Gastrocnemius medialis (tissue), 4 donors: Measurements from ENCODE around the gene EHD2. TPM values are rescaled to one million over a fixed set of nuclear protein-coding genes. Genes with fewer than 3 reads are reported as not detected.

ENCODE experiments used
- ATAC-seq, 2 donors: fragments of 150-250 bp; one replicate each; pipeline ENCODE4 v1.9.1; 2016
- DNase-seq, 2 donors: peaks; one replicate each; pipeline ENCODE4 v3.0.0-alpha.2; 2019
- H3K27ac ChIP-seq, 4 donors: fragments of 200-600 bp; sonication (generic); 1 replicate in 1 of 4; 2 replicates in 3 of 4; pipeline ENCODE4 v1.5.1; 2016 to 2018; ENCODE audit warnings: mild to moderate bottlenecking in 2 of 4, moderate library complexity in 1 of 4
- H3K27me3 ChIP-seq, 3 donors: fragments of 200-600 bp; sonication (generic) in 2 of 3; 1 replicate in 1 of 3; 2 replicates in 2 of 3; pipeline versions ENCODE4 v1.5.1 to v1.6.0; 2016 to 2019; ENCODE audit warnings: mild to moderate bottlenecking in 1 of 3, moderate library complexity in 1 of 3
- H3K36me3 ChIP-seq, 2 donors: fragments of 200-600 bp; sonication (generic) in 1 of 2; one replicate each; pipeline ENCODE4 v1.5.1; 2017 to 2018
- H3K4me1 ChIP-seq, 2 donors: fragments of 200-600 bp; sonication (generic) in 1 of 2; one replicate each; pipeline ENCODE4 v1.5.1; 2016 to 2017; ENCODE audit warnings: mild to moderate bottlenecking in 2 of 2
- H3K4me3 ChIP-seq, 4 donors: fragments of 200-600 bp; sonication (generic) in 3 of 4; 1 replicate in 1 of 4; 2 replicates in 3 of 4; pipeline ENCODE4 v1.5.1; 2016 to 2019; ENCODE audit warnings: mild to moderate bottlenecking in 2 of 4
- H3K9me3 ChIP-seq, 3 donors: fragments of 200-600 bp; sonication (generic) in 2 of 3; 1 replicate in 1 of 3; 2 replicates in 2 of 3; pipeline ENCODE4 v1.5.1; 2016 to 2019
- CTCF ChIP-seq, 5 experiments: fragments of 450-650 bp in 3 of 5; fragments of 200-600 bp in 2 of 5; sonication (generic) in 2 of 5; IDR thresholded peaks in 4 of 5; conservative IDR thresholded peaks in 1 of 5; 1 replicate in 4 of 5; 2 replicates in 1 of 5; pipeline ENCODE4 v1.5.1; 2016 to 2019; ENCODE audit warnings: antibody characterized with exemption in 5 of 5, mild to moderate bottlenecking in 3 of 5, moderate library complexity in 3 of 5
- POLR2A ChIP-seq, 2 donors: fragments of 450-650 bp; IDR thresholded peaks; one replicate each; pipeline ENCODE4 v1.6.1; 2017; ENCODE audit warnings: antibody characterized with exemption in 2 of 2, mild to moderate bottlenecking in 2 of 2, moderate library complexity in 2 of 2
- in situ Hi-C, 4 donors: fragments of 200-750 bp; cut with MboI; loops; one replicate each; pipeline versions ENCODE4 v1.15.0 to v1.8.0; 2017; ENCODE audit warnings: low sequenced_read_pairs in 4 of 4
- intact Hi-C: fragments of 100-400 bp; cut with DNase I; formaldehyde crosslinking; loops from one replicate; pipeline ENCODE4 v1.15.1; 2023; ENCODE audit warnings: low total_unique reads
- total RNA-seq, 4 donors: library from RNA; depleted of rRNA; stranded (reverse); fragments of >200 nt; gene quantifications; one replicate each; pipeline versions ENCODE4 v1.1.0 to v1.2.3, GENCODE V29; 2016

EHD2 gene
- total RNA-seq, 4 donors from 2014 or later: 10.9 to 46.6 (median 33.8) TPM

GRCh38 chr19:47695533-47696262 lies 17.5 kb upstream of the EHD2 start:
- in situ Hi-C loops: loop anchor here in 3 of 4 donors (5.0 to 10.0 kb wide), 4 partner anchors 91 to 181 kb away; partner anchors contain the start of genes BICRA (in 1 of the 3) and NAPA (in 1 of the 3)
- peak overlapping the region in 3 of 4 donors; percentile 44 to 51 (median 47) for H3K27ac ChIP-seq

GRCh38 chr19:47696635-47697034 lies 16.6 kb upstream of the EHD2 start:
- DNase-seq (no peak), ATAC-seq (no peak)
- H3K27me3 ChIP-seq: no peaks in the 10 kb centered on the region
- H3K4me3 ChIP-seq: no peak overlapping the region
- H3K27ac ChIP-seq: peak overlapping the region in 3 of 4 donors; percentile 44 to 78 (median 51)
- TF ChIP-seq CTCF (IDR thresholded peaks at IDR 0.05 in 4 of 5, conservative IDR thresholded peaks at IDR 0.05 in 1 of 5): no peak
- no peak for TF ChIP-seq POLR2A (IDR thresholded peaks at IDR 0.05)
- peaks cover 10 to 12% of the 10 kb centered on the region in 2 donors for H3K4me1 ChIP-seq
- H3K36me3 ChIP-seq: peaks cover 0 to 44% of the 10 kb centered on the region in 2 donors
- intact Hi-C loops: loop anchor here (5.0 to 10.0 kb wide), 3 partner anchors 199 to 422 kb away; partner anchors contain the start of genes DHX34 and INAFM1
- in situ Hi-C loops: loop anchor here in 3 of 4 donors (5.0 to 10.0 kb wide), 4 partner anchors 92 to 182 kb away; partner anchors contain the start of genes BICRA (in 1 of the 3) and NAPA (in 1 of the 3)
- H3K9me3 ChIP-seq: no peaks in the 10 kb centered on the region

More at GRCh38 chr19:47695533-47696262, 17.5 kb upstream of the EHD2 start:
- TF ChIP-seq POLR2A (IDR thresholded peaks at IDR 0.05) (no peak), CTCF (IDR thresholded peaks at IDR 0.05 in 4 of 5, conservative IDR thresholded peaks at IDR 0.05 in 1 of 5) (no peak)
- H3K9me3 ChIP-seq: no peaks in the 10 kb centered on the region
- no peak for DNase-seq
- H3K4me3 ChIP-seq: no peak overlapping the region
- no peaks in the 10 kb centered on the region for H3K27me3 ChIP-seq
- intact Hi-C loops: loop anchor here (5.0 to 10.0 kb wide), 3 partner anchors 198 to 421 kb away; partner anchors contain the start of genes DHX34 and INAFM1
- peaks cover 3 to 41% of the 10 kb centered on the region in 2 donors for H3K36me3 ChIP-seq
- no peak for ATAC-seq
- peaks cover 12 to 15% of the 10 kb centered on the region in 2 donors for H3K4me1 ChIP-seq

- in situ Hi-C loops: loop anchor here in 3 of 4 donors (5.0 to 10.0 kb wide), 4 partner anchors 93 to 183 kb away; partner anchors contain the start of genes BICRA (in 1 of the 3) and NAPA (in 1 of the 3)
- TF ChIP-seq POLR2A (IDR thresholded peaks at IDR 0.05) (no peak), CTCF (IDR thresholded peaks at IDR 0.05 in 4 of 5, conservative IDR thresholded peaks at IDR 0.05 in 1 of 5) (peak; percentile 96 to 98 (median 98))
- H3K27me3 ChIP-seq: no peaks in the 10 kb centered on the region
- ATAC-seq: peak; percentile 74 to 91
- no peak overlapping the region for H3K4me3 ChIP-seq
- no peaks in the 10 kb centered on the region for H3K9me3 ChIP-seq
- H3K36me3 ChIP-seq: peaks cover 0 to 53% of the 10 kb centered on the region in 2 donors
- peaks cover 4% of the 10 kb centered on the region in 2 donors for H3K4me1 ChIP-seq
- intact Hi-C loops: loop anchor here (1.0 to 10.0 kb wide), 7 partner anchors 45 to 423 kb away; partner anchors contain the start of genes DHX34, INAFM1 and NAPA
- DNase-seq: peak; percentile 64 to 80
- peak overlapping the region; percentile 78 to 85 (median 80) for H3K27ac ChIP-seq
Observed at GRCh38 chr19:47697863-47698609, 15.2 kb upstream of the EHD2 start.

GRCh38 chr19:47698631-47699359 lies 14.4 kb upstream of the EHD2 start:
- no peak for TF ChIP-seq POLR2A (IDR thresholded peaks at IDR 0.05)
- TF ChIP-seq CTCF (IDR thresholded peaks at IDR 0.05 in 4 of 5, conservative IDR thresholded peaks at IDR 0.05 in 1 of 5): no peak
- Histone ChIP-seq H3K27ac (peak overlapping the region; percentile 6 to 85 (median 58)), H3K27me3 (no peaks in the 10 kb centered on the region), H3K4me3 (no peak overlapping the region), H3K9me3 (no peaks in the 10 kb centered on the region), H3K36me3 (peaks cover 0 to 60% of the 10 kb centered on the region in 2 donors), H3K4me1 (peaks cover 4% of the 10 kb centered on the region in 2 donors)
- no peak for DNase-seq
- intact Hi-C loops (loop anchor here (1.0 to 10.0 kb wide), 7 partner anchors 45 to 424 kb away; partner anchors contain the start of genes DHX34, INAFM1 and NAPA), in situ Hi-C loops (loop anchor here in 3 of 4 donors (5.0 to 10.0 kb wide), 4 partner anchors 94 to 184 kb away; partner anchors contain the start of genes BICRA (in 1 of the 3) and NAPA (in 1 of the 3))
- ATAC-seq: no peak
